ENCODE results near the gene DPF1. TPM values are rescaled to one million over a fixed set of nuclear protein-coding genes. Genes with fewer than 3 reads are reported as not detected.

The DPF1 gene
- total RNA-seq, 5 donors from 2014 or later (not counting 1 experiment from before 2014, with no cell fraction given): not detected

DNA sequence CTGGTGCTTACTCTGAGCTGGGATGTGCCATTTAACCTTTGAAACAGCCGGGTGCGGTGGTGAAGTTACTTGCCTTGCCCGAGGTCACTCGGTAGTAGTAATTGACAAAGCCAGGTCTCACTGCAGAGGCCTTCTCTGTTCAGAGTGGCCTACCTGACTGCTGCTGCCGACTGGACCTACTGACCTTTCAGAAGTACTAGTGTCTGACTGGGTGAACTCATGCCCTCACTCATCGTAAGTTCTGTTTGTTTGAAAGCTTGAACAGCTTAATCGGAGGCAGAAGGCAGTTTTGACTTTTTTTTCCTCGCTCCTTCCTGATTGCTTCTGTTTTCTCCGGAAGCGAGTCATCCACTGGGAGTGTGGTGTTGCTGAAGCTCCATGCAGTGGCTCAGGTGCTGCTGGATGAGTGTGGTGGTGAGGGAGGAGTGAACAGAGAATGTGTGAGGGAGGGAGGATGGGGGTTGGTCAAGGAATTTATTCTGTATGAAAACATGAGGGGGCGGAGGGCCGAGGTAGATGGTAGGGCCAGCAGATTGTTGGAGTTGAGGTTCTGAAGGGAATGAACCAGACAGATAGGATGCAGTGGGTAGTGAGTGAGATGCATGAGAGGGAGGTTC is 43.1 kb upstream of the DPF1 start:
- peaks cover 0 to 9% of the 10 kb centered on the region in 2 experiments for H3K27me3 ChIP-seq (replicated peaks in 1 of 2; ENCODE audit: control insufficient read depth in 2 of 2, extremely low read depth in 1 of 2, insufficient read depth in 2 of 2, low read length in 1 of 2)
- H3K9me3 Mint-ChIP-seq: no peaks in the 10 kb centered on the region
- no peaks in the 10 kb centered on the region for H3K9me3 ChIP-seq
- ATAC-seq (replicated peaks in 1 of 4) (no peak), DNase-seq (no peak)
- ChIA-PET CTCF (interaction anchor here in 1 of 2 donors (0.6 kb wide), 1 partner anchor 575 kb away, joined by 4 read pairs; no protein-coding TSS in a partner anchor), POLR2A (no interaction called here)
- H3K4me1 Mint-ChIP-seq: peaks cover 32 to 40% (median 35%) of the 10 kb centered on the region in 3 donors
- no peak overlapping the region for H3K4me3 Mint-ChIP-seq
- peaks cover 0 to 4% of the 10 kb centered on the region in 2 donors for H3K27me3 Mint-ChIP-seq
- no peaks in the 10 kb centered on the region for H3K36me3 ChIP-seq (ENCODE audit: control insufficient read depth in 2 of 2, extremely low read depth in 1 of 2, insufficient read depth in 1 of 2, low read length in 1 of 2)
- H3K27ac ChIP-seq (ENCODE audit: low read length): no peak overlapping the region
- no peak overlapping the region for H3K4me3 ChIP-seq (ENCODE audit: control insufficient read depth in 1 of 2, extremely low read depth in 1 of 2, low read length in 1 of 2)
- H3K36me3 Mint-ChIP-seq: peaks cover 6% of the 10 kb centered on the region
- peak overlapping the region in 1 of 2 donors; percentile 1 for H3K27ac Mint-ChIP-seq
- WGBS (ENCODE audit: insufficient coverage): 93% methylated on average over 11 of the region's 12 CpGs
- H3K4me1 ChIP-seq (ENCODE audit: control insufficient read depth in 1 of 2, extremely low read depth in 1 of 2, insufficient read depth in 2 of 2, low read length in 2 of 2): peaks cover 3 to 22% of the 10 kb centered on the region in 2 experiments

GRCh38 chr19:38265921-38266429 is 42.0 kb upstream of the DPF1 start:
- Histone ChIP-seq H3K9me3 (no peaks in the 10 kb centered on the region), H3K27ac (ENCODE audit: low read length) (no peak overlapping the region), H3K27me3 (replicated peaks in 1 of 2; ENCODE audit: control insufficient read depth in 2 of 2, extremely low read depth in 1 of 2, insufficient read depth in 2 of 2, low read length in 1 of 2) (peaks cover 0 to 9% of the 10 kb centered on the region in 2 experiments), H3K36me3 (ENCODE audit: control insufficient read depth in 2 of 2, extremely low read depth in 1 of 2, insufficient read depth in 1 of 2, low read length in 1 of 2) (no peaks in the 10 kb centered on the region), H3K4me1 (ENCODE audit: control insufficient read depth in 1 of 2, extremely low read depth in 1 of 2, insufficient read depth in 2 of 2, low read length in 2 of 2) (peaks cover 3 to 22% of the 10 kb centered on the region in 2 experiments), H3K4me3 (ENCODE audit: control insufficient read depth in 1 of 2, extremely low read depth in 1 of 2, low read length in 1 of 2) (no peak overlapping the region)
- ChIA-PET POLR2A (interaction anchor here in 1 of 2 donors (0.6 kb wide), 1 partner anchor 188 kb away, joined by 6 read pairs; no protein-coding TSS in a partner anchor), CTCF (no interaction called here)
- ATAC-seq (replicated peaks in 1 of 4): no peak
- Mint-ChIP-seq H3K27me3 (peaks cover 0 to 4% of the 10 kb centered on the region in 2 donors), H3K4me3 (peak overlapping the region; percentile 82 to 87 (median 82)), H3K9me3 (no peaks in the 10 kb centered on the region), H3K4me1 (peaks cover 32 to 40% (median 35%) of the 10 kb centered on the region in 3 donors), H3K36me3 (peaks cover 6% of the 10 kb centered on the region), H3K27ac (peak overlapping the region in 1 of 2 donors; percentile 39)
- DNase-seq: no peak
- WGBS (ENCODE audit: insufficient coverage): 85% methylated on average over 8 of the region's 12 CpGs

GRCh38 chr19:38265213-38265861 is 41.3 kb upstream of the DPF1 start:
- Mint-ChIP-seq H3K4me1 (peaks cover 32 to 40% (median 35%) of the 10 kb centered on the region in 3 donors), H3K4me3 (peak overlapping the region; percentile 82 to 87 (median 82)), H3K9me3 (no peaks in the 10 kb centered on the region), H3K27ac (peak overlapping the region; percentile 74 to 85), H3K36me3 (peaks cover 3% of the 10 kb centered on the region), H3K27me3 (peaks cover 0 to 4% of the 10 kb centered on the region in 2 donors)
- Histone ChIP-seq H3K36me3 (ENCODE audit: control insufficient read depth in 2 of 2, extremely low read depth in 1 of 2, insufficient read depth in 1 of 2, low read length in 1 of 2) (no peaks in the 10 kb centered on the region), H3K27me3 (replicated peaks in 1 of 2; ENCODE audit: control insufficient read depth in 2 of 2, extremely low read depth in 1 of 2, insufficient read depth in 2 of 2, low read length in 1 of 2) (peaks cover 0 to 9% of the 10 kb centered on the region in 2 experiments), H3K4me1 (ENCODE audit: control insufficient read depth in 1 of 2, extremely low read depth in 1 of 2, insufficient read depth in 2 of 2, low read length in 2 of 2) (peaks cover 3 to 22% of the 10 kb centered on the region in 2 experiments), H3K4me3 (ENCODE audit: control insufficient read depth in 1 of 2, extremely low read depth in 1 of 2, low read length in 1 of 2) (peak overlapping the region; percentile 67 to 74), H3K9me3 (no peaks in the 10 kb centered on the region), H3K27ac (ENCODE audit: low read length) (peak overlapping the region; percentile 53)
- ChIA-PET POLR2A (interaction anchor here in 1 of 2 donors (0.6 kb wide), 1 partner anchor 189 kb away, joined by 6 read pairs; no protein-coding TSS in a partner anchor), CTCF (interaction anchor here in 1 of 2 donors (0.6 kb wide), 1 partner anchor 151 kb away, joined by 5 read pairs; no protein-coding TSS in a partner anchor)
- DNase-seq: peak in 10 of 35 experiments; percentile 7 to 43 (median 16)
- peak in 1 of 4 experiments; percentile 37 for ATAC-seq (replicated peaks in 1 of 4)
- 31% methylated on average over 13 of the region's 14 CpGs for WGBS (ENCODE audit: insufficient coverage)

GRCh38 chr19:38264486-38265212 is 40.6 kb upstream of the DPF1 start, which contains the start of gene SPINT2:
SPINT2 (plus strand) TSS chr19:38264573; CDS start chr19:38264893, 320 bp downstream.
- peak within 1 kb of the TSS; percentile 67 to 74 for H3K4me3 ChIP-seq (ENCODE audit: control insufficient read depth in 1 of 2, extremely low read depth in 1 of 2, low read length in 1 of 2)
- WGBS (ENCODE audit: insufficient coverage): 3% methylated on average over 77 of the region's 78 CpGs
- CTCF ChIA-PET: interaction anchor here in 1 of 2 donors (1.0 kb wide), 1 partner anchor 71 kb away, joined by 3 read pairs; the partner anchor contains the start of gene CATSPERG
- peak; percentile 51 to 58 (median 56) for ATAC-seq (replicated peaks in 1 of 4)
- no peaks in the 10 kb centered on the region for H3K36me3 Mint-ChIP-seq
- no peaks in the 10 kb centered on the region for H3K36me3 ChIP-seq (ENCODE audit: control insufficient read depth in 2 of 2, extremely low read depth in 1 of 2, insufficient read depth in 1 of 2, low read length in 1 of 2)
- H3K9me3 Mint-ChIP-seq: no peaks in the 10 kb centered on the region
- no peaks in the 10 kb centered on the region for H3K9me3 ChIP-seq
- DNase-seq: peak in 28 of 35 experiments; percentile 23 to 70 (median 39)
- peaks cover 0 to 11% of the 10 kb centered on the region in 2 experiments for H3K27me3 ChIP-seq (replicated peaks in 1 of 2; ENCODE audit: control insufficient read depth in 2 of 2, extremely low read depth in 1 of 2, insufficient read depth in 2 of 2, low read length in 1 of 2)
- H3K4me1 Mint-ChIP-seq: peaks cover 32 to 40% (median 35%) of the 10 kb centered on the region in 3 donors
- H3K4me1 ChIP-seq (ENCODE audit: control insufficient read depth in 1 of 2, extremely low read depth in 1 of 2, insufficient read depth in 2 of 2, low read length in 2 of 2): peaks cover 3 to 22% of the 10 kb centered on the region in 2 experiments
- peak within 1 kb of the TSS; percentile 82 to 87 (median 83) for H3K4me3 Mint-ChIP-seq
- POLR2A ChIA-PET: no interaction called here
- H3K27ac ChIP-seq (ENCODE audit: low read length): peak within 1 kb of the TSS; percentile 53
- H3K27ac Mint-ChIP-seq: peak within 1 kb of the TSS; percentile 74 to 85
- peaks cover 0 to 4% of the 10 kb centered on the region in 2 donors for H3K27me3 Mint-ChIP-seq

GRCh38 chr19:38263689-38264485 is 39.9 kb upstream of the DPF1 start:
- peak; percentile 86 to 93 (median 91) for ATAC-seq (replicated peaks in 1 of 4)
- POLR2A ChIA-PET: interaction anchor here in 1 of 2 donors (0.6 kb wide), 1 partner anchor 360 kb away, joined by 4 read pairs; no protein-coding TSS in a partner anchor
- CTCF ChIA-PET: interaction anchor here in 1 of 2 donors (0.6 to 1.0 kb wide), 2 partner anchors 24 to 72 kb away, joined by 3 read pairs; partner anchors contain the start of gene CATSPERG
- H3K27ac Mint-ChIP-seq: peak overlapping the region; percentile 74 to 76
- no peaks in the 10 kb centered on the region for H3K9me3 Mint-ChIP-seq
- H3K27me3 ChIP-seq (replicated peaks in 1 of 2; ENCODE audit: control insufficient read depth in 2 of 2, extremely low read depth in 1 of 2, insufficient read depth in 2 of 2, low read length in 1 of 2): peaks cover 0 to 12% of the 10 kb centered on the region in 2 experiments
- H3K27me3 Mint-ChIP-seq: peaks cover 3 to 5% of the 10 kb centered on the region in 2 donors
- no peaks in the 10 kb centered on the region for H3K36me3 ChIP-seq (ENCODE audit: control insufficient read depth in 2 of 2, extremely low read depth in 1 of 2, insufficient read depth in 1 of 2, low read length in 1 of 2)
- DNase-seq: peak; percentile 44 to 82 (median 67)
- H3K4me1 ChIP-seq (ENCODE audit: control insufficient read depth in 1 of 2, extremely low read depth in 1 of 2, insufficient read depth in 2 of 2, low read length in 2 of 2): peaks cover 3 to 22% of the 10 kb centered on the region in 2 experiments
- no peaks in the 10 kb centered on the region for H3K9me3 ChIP-seq
- peaks cover 32 to 40% (median 35%) of the 10 kb centered on the region in 3 donors for H3K4me1 Mint-ChIP-seq
- peak overlapping the region; percentile 52 for H3K27ac ChIP-seq (ENCODE audit: low read length)
- WGBS (ENCODE audit: insufficient coverage): 7% methylated on average over 34 of the region's 34 CpGs
- H3K36me3 Mint-ChIP-seq: no peaks in the 10 kb centered on the region
- peak overlapping the region; percentile 67 to 74 for H3K4me3 ChIP-seq (ENCODE audit: control insufficient read depth in 1 of 2, extremely low read depth in 1 of 2, low read length in 1 of 2)
- H3K4me3 Mint-ChIP-seq: peak overlapping the region; percentile 82 to 87 (median 83)

Data from T-cell (primary cell).